GM21423 (cell line): ENCODE results near the gene POLDIP2.

Experiments
- ATAC-seq: cut with Tn5 transposase; IDR thresholded peaks from one replicate; pipeline ENCODE4 v1.9.1; 2021; ENCODE audit warnings: mild to moderate bottlenecking, moderate library complexity; ENCODE audit not compliant: unreplicated experiment

Gene POLDIP2

DNA sequence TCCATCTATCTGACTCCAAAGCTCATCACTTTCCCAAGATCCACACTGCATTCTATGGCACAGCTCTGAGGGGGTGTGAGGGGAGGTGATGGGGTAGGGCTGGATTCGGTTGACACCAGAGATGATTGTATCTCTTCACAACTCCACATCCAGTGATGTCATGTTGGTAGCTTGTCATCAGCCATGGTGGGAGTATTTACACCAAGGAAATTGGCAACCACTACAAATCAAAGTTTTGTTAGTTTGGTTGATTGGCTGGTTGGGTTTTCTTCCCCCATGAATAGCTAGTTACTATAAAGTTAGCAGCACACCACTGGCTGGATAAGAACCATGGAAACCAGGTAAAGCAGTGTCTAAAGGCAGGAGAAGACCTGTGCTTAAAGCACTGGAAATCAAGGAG, 33.7 kb upstream of the POLDIP2 start:
- ATAC-seq, result no peak

DNA sequence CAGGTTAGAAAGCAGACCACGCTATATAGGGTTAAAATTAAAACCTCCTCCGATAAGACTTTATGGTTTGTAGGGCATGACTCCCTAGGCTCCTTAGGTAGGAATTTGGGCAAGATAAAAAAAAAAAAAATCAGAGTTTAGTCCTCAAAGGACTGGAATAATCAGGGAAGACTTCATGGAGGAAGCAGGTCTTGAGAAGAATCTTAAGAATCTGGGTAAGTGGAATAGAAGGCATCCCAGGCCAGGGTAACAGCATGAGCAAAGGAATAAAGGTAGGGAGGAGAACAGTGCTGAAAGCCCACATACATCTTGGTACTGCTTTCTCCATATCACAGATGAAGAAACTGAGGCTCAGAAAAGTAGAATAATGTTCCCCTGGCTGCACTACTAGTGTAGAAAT, 33.2 kb upstream of the POLDIP2 start:
- ATAC-seq, result no peak

DNA sequence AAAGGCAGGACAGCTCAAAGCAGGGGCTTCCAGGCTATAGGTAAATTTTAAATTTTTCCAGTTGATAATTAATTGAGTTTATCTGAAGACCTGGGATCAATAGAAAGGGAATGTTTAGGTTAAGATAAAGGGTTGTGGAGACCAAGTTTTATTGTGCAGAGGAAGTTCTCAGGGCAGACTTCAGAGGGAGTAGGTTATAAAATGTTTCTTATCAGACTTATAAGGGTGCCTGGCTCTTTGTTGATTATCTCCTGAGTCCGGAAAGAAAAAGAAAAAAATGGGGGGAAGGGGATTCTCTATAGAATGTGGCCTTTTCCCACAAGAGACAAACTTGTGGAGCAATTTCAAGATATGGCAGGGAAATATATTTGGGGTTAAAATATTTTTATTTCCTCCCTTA, 32.8 kb upstream of the POLDIP2 start:
- no peak for ATAC-seq

DNA sequence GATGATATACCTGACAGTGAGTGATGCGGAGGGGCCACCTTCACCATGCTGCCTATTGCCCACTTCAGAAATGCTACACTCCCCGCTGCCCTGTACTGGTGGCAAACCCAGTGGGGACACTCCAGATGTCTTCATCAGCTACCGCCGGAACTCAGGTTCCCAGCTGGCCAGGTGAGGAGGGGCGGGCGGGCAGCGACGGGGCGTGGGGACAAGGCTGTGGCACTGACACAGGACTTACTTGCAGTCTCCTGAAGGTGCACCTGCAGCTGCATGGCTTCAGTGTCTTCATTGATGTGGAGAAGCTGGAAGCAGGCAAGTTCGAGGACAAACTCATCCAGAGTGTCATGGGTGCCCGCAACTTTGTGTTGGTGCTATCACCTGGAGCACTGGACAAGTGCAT, 30.8 kb upstream of the POLDIP2 start:
- no peak for ATAC-seq

DNA sequence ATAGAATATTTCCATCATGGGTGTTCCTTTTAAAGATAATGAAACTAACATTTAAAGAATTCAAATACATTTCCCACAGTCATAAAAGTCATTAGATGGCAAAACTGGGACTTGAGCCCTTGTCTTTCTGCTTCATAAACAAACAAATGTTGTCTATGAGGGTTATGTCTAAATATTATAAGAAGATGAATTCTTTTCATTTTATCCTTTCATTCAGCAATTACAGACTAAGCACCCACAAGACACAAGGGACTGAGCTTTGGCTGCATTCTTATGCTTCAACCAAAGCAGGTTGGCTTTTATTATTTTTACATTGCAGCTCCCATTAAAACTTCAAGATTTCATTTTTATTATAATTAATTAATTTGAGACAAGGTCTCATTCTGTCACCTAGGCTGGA, 29.1 kb upstream of the POLDIP2 start:
- ATAC-seq, result no peak

DNA sequence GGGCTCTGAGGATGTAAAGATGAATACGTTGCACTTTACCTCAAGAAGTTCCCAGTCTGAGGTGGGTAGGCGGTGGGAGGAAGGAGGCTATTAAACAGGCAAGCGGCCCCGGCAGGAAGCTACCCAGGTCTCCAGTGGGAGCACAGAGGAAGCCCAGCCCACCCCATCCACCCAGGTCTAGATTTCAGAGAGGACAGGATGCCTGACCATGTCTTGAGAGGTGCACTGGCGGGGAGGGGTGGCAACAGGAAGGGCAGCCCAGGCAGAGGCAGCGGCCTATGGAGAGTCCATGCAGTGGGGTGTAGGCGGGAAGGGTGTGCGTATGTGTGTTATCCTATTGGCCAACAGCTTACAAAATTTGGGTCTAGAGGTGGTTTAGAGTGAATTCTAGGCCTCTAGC, 28.1 kb upstream of the POLDIP2 start:
- ATAC-seq, result no peak

DNA sequence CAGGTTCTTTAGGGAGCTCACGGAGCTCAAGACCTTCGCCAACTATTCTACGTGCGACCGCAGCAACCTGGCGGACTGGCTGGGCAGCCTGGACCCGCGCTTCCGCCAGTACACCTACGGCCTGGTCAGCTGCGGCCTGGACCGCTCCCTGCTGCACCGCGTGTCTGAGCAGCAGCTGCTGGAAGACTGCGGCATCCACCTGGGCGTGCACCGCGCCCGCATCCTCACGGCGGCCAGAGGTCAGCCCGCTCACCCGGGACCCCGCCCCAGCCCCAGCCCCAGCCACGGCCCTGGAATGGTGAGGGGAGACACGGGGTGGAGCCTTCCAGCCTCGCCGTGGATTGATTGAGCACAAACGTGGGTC, 27.7 kb upstream of the POLDIP2 start:
- peak; percentile 26 for ATAC-seq

DNA sequence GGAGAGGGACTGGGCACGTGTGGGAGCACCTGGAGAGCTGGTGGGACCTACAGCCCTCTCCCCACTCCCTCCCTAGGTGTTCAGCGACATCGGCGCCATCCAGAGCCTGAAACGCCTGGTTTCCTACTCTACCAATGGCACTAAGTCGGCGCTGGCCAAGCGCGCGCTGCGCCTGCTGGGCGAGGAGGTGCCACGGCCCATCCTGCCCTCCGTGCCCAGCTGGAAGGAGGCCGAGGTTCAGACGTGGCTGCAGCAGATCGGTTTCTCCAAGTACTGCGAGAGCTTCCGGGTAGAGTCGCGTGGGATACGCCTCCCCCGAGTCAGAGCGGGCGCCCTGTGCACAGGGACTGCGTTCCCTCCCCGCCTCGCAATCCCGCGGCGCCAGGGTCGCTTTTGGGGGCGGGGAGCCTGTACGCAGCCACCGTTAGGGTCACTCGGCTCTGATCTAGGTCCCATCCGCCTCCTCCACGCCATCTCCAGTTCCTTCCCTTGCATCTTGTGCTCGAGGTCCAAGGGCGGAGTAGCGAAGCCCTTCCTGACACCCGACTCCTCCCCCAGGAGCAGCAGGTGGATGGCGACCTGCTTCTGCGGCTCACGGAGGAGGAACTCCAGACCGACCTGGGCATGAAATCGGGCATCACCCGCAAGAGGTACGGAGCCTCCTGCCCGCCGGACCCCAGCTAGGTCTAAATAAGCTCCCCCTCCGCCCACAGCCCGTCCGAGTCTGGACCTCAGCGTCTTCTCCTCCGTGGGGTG, 27.1 kb upstream of the POLDIP2 start:
- peak; percentile 64 for ATAC-seq

DNA sequence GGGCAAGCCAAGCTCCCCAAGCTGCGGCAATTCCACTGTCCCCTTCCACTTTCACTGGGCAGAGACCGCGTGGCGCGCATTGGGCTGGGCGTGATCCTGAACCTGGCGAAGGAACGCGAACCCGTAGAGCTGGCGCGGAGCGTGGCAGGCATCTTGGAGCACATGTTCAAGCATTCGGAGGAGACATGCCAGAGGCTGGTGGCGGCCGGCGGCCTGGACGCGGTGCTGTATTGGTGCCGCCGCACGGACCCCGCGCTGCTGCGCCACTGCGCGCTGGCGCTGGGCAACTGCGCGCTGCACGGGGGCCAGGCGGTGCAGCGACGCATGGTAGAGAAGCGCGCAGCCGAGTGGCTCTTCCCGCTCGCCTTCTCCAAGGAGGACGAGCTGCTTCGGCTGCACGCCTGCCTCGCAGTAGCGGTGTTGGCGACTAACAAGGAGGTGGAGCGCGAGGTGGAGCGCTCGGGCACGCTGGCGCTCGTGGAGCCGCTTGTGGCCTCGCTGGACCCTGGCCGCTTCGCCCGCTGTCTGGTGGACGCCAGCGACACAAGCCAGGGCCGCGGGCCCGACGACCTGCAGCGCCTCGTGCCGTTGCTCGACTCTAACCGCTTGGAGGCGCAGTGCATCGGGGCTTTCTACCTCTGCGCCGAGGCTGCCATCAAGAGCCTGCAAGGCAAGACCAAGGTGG, 24.0 kb upstream of the POLDIP2 start:
- no peak for ATAC-seq

DNA sequence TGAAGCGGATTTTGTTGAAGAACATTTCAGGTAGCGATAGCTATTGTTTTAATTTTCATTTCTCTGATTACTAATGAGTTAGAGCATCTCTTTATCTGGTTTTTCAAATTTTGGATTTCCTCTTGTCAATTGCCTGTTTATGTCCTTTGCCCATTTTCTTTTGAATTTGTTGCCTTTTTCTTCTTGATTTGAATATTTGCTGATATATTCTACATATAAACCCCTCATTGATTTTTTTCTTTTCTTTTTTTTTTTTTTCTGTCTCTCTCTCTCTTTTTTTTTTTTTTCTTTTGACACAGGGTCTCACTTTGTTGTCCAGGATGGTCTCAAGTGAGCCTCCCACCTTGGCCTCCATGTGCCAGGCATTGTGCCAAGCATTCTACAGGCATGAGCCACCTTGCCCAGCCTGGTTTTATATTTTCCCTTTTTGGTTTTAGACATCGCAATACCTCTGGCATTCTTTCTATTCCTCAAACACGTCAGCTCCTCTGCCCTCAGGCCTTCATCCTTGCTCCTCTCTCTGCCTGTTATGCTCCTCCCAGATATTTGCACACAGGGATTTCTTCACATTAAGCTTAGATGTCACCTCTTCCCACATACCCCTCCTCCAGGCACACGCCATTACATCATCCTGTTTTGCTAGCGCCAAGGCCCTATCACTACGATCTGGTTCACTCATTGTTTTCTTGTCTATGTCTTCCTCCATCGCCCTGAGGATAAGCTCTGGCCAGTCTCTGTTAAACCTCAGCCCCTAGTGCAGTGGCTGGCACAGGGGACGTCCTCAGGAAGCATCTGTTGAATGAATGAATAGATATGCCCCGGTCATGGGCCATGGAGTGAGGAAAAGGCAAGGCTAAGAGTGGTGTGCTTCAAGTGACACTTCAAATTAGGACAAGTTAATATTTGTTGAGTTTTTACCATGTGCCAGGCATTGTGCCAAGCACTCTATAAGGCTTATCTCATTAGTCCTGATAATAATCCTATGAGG, 22.8 kb upstream of the POLDIP2 start:
- ATAC-seq, result no peak

DNA sequence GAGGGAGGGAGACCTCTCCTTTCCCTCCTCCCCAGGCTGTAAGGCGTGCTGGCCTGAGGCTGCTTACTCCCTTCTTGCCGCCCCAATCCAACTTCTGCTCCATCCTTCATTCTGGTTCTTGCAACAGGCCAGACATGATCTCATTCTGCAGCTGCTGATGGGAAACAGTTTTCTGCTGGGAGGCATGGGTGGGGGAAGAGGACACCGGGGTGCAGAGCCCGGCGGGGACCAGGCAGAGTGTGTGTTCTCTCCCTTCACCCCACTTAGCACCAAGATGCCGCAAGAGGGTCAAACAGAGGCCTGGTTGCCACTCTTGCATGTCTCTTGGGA, 15.6 kb upstream of the POLDIP2 start:
- ATAC-seq, result no peak

DNA sequence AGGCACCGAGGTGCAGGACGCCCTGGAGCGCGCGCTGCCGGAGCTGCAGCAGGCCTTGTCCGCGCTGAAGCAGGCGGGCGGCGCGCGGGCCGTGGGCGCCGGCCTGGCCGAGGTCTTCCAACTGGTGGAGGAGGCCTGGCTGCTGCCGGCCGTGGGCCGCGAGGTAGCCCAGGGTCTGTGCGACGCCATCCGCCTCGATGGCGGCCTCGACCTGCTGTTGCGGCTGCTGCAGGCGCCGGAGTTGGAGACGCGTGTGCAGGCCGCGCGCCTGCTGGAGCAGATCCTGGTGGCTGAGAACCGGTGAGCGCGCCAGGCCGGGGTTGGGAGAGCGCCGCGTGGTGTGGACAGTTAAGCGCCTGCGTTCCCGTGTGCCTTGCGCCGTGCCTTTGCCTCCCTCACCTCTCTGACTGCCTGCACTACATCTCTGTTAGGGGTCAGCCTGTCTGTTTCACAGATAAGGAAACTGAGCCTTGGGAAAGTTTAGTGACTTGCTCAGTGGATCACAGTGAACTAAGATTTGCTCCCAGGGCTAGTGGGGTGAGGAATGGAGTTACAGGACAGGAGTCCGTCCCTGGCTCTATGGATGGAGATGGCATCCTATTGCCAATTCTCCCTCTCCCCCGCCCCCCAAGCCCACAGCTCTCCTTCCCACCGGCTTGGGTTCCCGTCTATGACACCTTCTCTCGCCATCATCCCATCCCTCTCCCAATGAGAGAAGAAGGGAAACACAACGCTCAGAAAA, 15.0 kb upstream of the POLDIP2 start:
- ATAC-seq, result peak; percentile 13

DNA sequence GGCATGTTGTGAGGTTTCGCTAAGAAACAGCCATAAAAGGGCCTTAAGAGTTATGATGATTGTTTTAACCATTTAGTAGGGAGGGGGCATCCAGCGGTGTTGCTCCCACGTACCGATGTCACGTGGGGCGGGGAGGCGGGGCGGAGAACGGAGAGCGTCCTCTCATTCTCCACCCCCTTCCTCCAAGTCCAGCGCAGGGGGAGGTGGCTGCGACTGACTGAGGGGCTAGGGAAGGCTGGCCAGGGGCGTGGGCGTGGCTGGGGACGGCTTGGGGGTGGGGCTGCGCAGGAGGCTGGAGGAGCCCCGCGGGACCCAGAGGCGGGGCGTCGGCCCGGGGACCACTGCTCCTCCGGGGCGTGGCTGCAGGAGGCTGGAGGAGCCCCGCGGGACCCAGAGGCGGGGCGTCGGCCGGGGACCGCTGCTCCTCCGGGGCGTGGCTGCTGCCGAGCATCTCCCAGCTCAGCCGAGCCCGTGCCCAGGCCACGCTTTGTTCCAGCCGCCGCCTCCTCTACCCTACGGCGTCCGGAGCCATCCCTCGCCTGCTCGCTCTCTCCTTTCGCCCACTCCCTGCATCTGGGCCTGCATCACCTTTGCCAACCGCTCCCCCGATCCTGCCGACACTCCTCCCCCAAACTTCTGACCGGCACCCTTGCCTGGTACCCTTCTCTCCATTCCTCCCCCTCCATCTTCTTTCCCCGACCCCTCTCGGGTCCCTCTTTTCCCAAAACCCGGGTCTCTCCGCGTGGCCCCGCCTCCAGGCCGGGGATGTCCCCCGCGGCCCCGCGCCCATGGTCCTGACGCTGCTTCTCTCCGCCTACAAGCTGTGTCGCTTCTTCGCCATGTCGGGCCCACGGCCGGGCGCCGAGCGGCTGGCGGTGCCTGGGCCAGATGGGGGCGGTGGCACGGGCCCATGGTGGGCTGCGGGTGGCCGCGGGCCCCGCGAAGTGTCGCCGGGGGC, 14.2 kb upstream of the POLDIP2 start, which contains the start of gene SARM1:
Gene SARM1, plus strand, starts transcription at position 450 of the 958 bp plus-strand sequence. Its CDS starts 339 bp downstream, at position 789.
- peak; percentile 73 for ATAC-seq

DNA sequence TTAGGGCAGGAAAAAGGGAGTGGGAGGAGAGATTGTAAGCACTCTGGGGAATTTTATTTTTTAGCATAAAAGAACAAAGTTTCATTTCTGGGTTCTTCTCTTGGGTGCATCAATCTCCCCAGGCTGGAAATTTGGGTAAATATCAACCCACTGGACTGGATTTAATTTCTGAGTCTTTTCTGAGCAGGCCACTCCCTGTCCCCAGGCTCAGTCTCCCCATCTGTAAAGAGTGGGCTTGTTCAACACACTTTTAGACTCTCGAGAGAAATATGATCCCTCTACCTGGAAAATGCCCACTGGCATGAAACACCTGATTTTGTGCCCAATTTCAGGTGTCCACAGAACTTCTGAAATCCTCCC, 13.4 kb upstream of the POLDIP2 start:
- no peak for ATAC-seq

DNA sequence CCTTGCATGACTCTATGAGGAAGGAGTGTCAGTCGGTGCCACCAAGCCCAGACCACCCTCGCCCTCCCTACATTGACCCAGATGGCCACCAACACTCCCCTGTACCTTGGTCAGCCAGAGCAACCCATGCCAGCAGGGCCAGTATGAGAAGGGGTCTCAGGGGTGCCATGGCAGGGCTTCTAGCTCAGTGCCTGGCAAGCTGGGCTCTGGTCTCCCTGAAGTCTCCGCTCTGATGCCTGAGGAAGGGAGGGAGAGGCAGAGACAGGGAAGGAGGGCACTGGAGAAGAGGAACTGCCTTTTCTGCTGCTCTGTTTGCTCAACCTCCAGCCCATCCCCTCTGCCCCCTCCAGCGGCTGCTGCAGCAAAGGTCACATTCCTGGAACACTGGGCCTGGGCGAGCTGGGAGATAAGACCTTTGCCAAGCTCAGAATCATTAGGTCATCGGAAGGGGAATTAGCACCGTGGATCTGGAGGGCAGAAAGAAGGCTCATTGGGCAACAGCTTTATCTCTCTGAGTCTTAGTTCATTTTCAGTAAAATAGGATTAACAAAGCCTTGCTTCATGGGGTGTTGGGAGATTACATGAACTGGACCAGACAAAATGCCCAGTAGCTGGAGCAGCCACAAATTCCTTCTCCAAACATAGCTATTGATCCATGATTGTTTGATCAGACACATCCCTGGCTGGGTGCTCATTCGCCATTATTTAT, 12.9 kb upstream of the POLDIP2 start, which contains the start of gene VTN:
Gene VTN, minus strand, starts transcription at position 273 of the 709 bp plus-strand sequence. Its CDS starts 104 bp downstream, at position 169.
- no peak for ATAC-seq

DNA sequence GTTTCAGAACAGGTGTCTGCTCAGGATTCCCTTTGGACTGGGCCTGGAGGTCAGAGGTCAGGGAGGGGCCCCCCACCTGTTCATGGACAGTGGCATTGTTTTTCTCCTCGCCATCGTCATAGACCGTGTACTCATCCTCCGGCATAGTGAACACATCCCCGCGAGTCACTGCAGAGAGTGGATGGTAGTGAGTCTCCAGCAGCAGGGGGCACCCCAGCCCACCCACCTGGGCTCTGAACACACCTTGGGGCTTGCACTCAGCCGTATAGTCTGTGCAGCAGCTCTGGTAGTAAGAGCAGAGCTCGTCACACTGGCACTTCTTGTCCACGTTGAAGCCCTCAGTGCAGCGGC, 12.3 kb upstream of the POLDIP2 start:
- ATAC-seq, result no peak

DNA sequence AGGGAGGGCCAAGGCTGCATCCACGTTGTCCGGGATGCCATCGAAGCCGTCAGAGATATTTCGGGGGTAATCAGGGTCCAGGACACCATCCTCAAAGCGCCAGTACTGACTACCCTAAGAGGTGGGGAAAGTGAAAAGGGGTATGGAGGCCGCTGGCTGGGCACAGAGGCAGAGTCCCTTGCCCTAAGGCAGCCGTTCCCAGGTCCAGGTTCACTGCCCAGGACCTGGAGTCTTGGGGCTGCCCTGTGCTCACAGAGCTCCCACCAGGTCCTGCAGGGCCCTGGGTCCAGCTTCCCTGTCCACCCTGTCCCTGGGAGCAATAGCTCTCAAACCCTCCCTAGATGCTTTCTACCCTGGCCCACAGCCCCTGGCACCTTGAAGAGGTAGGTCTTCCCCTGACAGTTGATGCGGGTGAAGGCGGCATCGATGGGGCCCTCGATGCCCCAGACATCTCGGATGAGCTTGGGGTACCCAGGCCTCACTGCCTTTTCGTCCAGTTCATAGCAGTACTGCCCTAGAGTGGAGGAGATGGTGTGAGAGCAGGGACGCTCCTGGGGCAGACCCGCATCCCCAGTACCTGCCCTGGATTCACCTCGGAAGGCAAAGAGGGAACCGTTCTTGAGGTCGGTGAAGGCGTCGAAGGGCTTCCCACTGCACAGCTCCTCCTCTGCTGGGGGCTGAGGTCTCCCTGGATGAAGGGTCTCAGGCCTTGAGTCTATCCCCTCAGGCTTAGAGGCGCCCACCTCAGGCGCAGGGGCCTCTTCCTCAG, 11.8 kb upstream of the POLDIP2 start:
- no peak for ATAC-seq

DNA sequence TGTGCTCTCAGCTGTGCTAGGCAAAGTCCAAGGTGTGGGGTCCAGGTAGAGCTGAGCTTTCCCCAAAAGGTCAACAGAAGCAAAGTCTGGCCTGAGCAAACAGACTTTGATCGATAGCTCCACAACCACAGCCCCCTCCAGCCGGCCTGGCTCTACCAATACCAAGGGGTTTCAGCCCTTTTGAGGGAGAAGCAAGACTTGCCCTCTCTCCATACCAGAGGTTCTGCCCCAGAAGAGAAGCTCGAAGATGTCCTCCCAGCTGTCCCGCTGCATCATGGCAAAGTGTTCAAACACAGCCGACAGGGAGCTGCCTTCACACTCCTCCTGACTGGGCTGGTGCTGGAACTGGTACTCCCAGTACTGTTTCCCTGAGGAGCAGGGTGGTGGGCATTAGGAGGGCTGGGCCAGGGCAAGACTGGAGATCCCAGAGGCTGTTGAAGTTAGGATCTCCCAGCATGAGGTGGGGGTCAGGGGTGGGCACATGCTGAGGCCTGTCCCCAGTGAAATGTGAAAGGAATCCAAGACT, 11.0 kb upstream of the POLDIP2 start:
- ATAC-seq, result no peak
